ENCODE measurements around the gene TLCD4.

Gene TLCD4

GRCh38 chr1:95132762-95133161 lies 15.6 kb downstream of the TLCD4 start:
- H3K27me3 ChIP-seq = peaks cover 23% of the 10 kb centered on the region
- H3K9me3 ChIP-seq = no peaks in the 10 kb centered on the region
- no peak overlapping the region for H3K27ac ChIP-seq
- H3K36me3 ChIP-seq = no peaks in the 10 kb centered on the region
- no peak overlapping the region for H3K4me3 ChIP-seq (ENCODE audit: low read depth in 1 of 2, low read length in 1 of 2)
- TF ChIP-seq, protein P1, sequence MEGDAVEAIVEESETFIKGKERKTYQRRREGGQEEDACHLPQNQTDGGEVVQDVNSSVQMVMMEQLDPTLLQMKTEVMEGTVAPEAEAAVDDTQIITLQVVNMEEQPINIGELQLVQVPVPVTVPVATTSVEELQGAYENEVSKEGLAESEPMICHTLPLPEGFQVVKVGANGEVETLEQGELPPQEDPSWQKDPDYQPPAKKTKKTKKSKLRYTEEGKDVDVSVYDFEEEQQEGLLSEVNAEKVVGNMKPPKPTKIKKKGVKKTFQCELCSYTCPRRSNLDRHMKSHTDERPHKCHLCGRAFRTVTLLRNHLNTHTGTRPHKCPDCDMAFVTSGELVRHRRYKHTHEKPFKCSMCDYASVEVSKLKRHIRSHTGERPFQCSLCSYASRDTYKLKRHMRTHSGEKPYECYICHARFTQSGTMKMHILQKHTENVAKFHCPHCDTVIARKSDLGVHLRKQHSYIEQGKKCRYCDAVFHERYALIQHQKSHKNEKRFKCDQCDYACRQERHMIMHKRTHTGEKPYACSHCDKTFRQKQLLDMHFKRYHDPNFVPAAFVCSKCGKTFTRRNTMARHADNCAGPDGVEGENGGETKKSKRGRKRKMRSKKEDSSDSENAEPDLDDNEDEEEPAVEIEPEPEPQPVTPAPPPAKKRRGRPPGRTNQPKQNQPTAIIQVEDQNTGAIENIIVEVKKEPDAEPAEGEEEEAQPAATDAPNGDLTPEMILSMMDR (IDR thresholded peaks at IDR 0.05) = no peak
- no peaks in the 10 kb centered on the region for H3K4me1 ChIP-seq (ENCODE audit: control insufficient read depth in 1 of 2, insufficient read depth in 1 of 2, low read depth in 1 of 2, low read length in 1 of 2)

- TF ChIP-seq, protein P1 (IDR thresholded peaks at IDR 0.05) = no peak
- Histone ChIP-seq H3K4me1 (ENCODE audit: control insufficient read depth in 1 of 2, insufficient read depth in 1 of 2, low read depth in 1 of 2, low read length in 1 of 2) (no peaks in the 10 kb centered on the region), H3K36me3 (no peaks in the 10 kb centered on the region), H3K27ac (no peak overlapping the region), H3K9me3 (no peaks in the 10 kb centered on the region), H3K27me3 (peaks cover 25% of the 10 kb centered on the region), H3K4me3 (ENCODE audit: low read depth in 1 of 2, low read length in 1 of 2) (no peak overlapping the region)
Observed at GRCh38 chr1:95133687-95134086, 16.5 kb downstream of the TLCD4 start.

GRCh38 chr1:95138223-95138622 lies 21.1 kb downstream of the TLCD4 start:
- Histone ChIP-seq H3K27me3 (peaks cover 14% of the 10 kb centered on the region), H3K4me1 (ENCODE audit: control insufficient read depth in 1 of 2, insufficient read depth in 1 of 2, low read depth in 1 of 2, low read length in 1 of 2) (no peaks in the 10 kb centered on the region), H3K36me3 (no peaks in the 10 kb centered on the region), H3K4me3 (ENCODE audit: low read depth in 1 of 2, low read length in 1 of 2) (no peak overlapping the region), H3K27ac (no peak overlapping the region), H3K9me3 (no peaks in the 10 kb centered on the region)
- TF ChIP-seq, protein P1 (IDR thresholded peaks at IDR 0.05) = no peak

DNA sequence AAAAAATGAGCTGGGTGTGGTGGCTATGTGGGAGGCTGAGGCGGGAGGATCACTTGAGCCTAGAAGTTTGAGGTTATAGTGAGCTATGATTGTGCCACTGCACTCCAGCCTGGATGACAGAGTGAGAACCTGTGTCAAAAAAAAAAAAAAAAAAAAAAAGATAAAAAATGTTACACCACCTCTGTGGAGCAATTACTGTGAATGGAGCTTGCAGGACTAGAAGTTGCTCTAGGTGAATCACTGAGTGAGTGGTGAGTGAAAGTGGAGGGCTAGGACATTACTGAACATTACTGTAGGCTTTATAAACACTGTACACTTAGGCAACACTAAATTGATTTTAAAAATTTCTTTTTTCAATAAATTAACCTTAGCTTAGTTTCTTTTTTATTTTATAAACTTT lies 21.9 kb downstream of the TLCD4 start:
- no peak overlapping the region for H3K27ac ChIP-seq
- H3K4me1 ChIP-seq (ENCODE audit: control insufficient read depth in 1 of 2, insufficient read depth in 1 of 2, low read depth in 1 of 2, low read length in 1 of 2) = no peaks in the 10 kb centered on the region
- peaks cover 12% of the 10 kb centered on the region for H3K27me3 ChIP-seq
- TF ChIP-seq, protein P1 (IDR thresholded peaks at IDR 0.05) = no peak
- no peaks in the 10 kb centered on the region for H3K36me3 ChIP-seq
- H3K9me3 ChIP-seq = no peaks in the 10 kb centered on the region
- no peak overlapping the region for H3K4me3 ChIP-seq (ENCODE audit: low read depth in 1 of 2, low read length in 1 of 2)

- TF ChIP-seq, protein P1 (IDR thresholded peaks at IDR 0.05) = no peak
- H3K27me3 ChIP-seq = peaks cover 8% of the 10 kb centered on the region
- H3K9me3 ChIP-seq = no peaks in the 10 kb centered on the region
- H3K27ac ChIP-seq = no peak overlapping the region
- no peaks in the 10 kb centered on the region for H3K4me1 ChIP-seq (ENCODE audit: control insufficient read depth in 1 of 2, insufficient read depth in 1 of 2, low read depth in 1 of 2, low read length in 1 of 2)
- no peak overlapping the region for H3K4me3 ChIP-seq (ENCODE audit: low read depth in 1 of 2, low read length in 1 of 2)
- H3K36me3 ChIP-seq = no peaks in the 10 kb centered on the region
Observed at GRCh38 chr1:95140791-95141190, 23.6 kb downstream of the TLCD4 start.

DNA sequence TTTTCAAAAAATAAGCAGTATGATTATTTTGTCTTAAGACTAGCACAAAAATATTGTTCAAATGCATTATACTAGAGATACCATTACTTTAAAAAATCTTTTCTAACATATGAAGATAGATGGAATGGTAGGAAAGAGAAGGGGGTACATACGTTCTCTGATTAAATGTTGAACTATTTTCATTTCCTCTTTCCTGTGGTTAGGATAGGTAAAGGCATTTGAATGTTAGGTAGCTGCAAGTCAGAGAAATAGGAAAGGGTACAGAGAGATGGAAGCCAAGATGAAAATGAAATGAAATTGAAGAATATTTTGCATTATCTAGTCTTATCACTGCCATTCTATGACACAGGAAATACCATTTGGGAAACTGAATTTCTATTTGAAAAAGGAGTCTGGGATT lies 28.3 kb downstream of the TLCD4 start:
- Histone ChIP-seq H3K4me3 (ENCODE audit: low read depth in 1 of 2, low read length in 1 of 2) (no peak overlapping the region), H3K9me3 (no peaks in the 10 kb centered on the region), H3K36me3 (no peaks in the 10 kb centered on the region), H3K4me1 (ENCODE audit: control insufficient read depth in 1 of 2, insufficient read depth in 1 of 2, low read depth in 1 of 2, low read length in 1 of 2) (no peaks in the 10 kb centered on the region), H3K27me3 (peaks cover 4% of the 10 kb centered on the region), H3K27ac (no peak overlapping the region)
- TF ChIP-seq, protein P1 (IDR thresholded peaks at IDR 0.05) = no peak
